GM19099 (cell line): ENCODE data around the gene BARX1.

Source experiments
- POLR2A ChIP-seq: IDR thresholded peaks from 3 replicates; pipeline ENCODE4 v1.6.1; 2011; ENCODE audit warnings: low read depth; ENCODE audit not compliant: insufficient read length; ENCODE audit errors: extremely low read depth

Gene BARX1

DNA sequence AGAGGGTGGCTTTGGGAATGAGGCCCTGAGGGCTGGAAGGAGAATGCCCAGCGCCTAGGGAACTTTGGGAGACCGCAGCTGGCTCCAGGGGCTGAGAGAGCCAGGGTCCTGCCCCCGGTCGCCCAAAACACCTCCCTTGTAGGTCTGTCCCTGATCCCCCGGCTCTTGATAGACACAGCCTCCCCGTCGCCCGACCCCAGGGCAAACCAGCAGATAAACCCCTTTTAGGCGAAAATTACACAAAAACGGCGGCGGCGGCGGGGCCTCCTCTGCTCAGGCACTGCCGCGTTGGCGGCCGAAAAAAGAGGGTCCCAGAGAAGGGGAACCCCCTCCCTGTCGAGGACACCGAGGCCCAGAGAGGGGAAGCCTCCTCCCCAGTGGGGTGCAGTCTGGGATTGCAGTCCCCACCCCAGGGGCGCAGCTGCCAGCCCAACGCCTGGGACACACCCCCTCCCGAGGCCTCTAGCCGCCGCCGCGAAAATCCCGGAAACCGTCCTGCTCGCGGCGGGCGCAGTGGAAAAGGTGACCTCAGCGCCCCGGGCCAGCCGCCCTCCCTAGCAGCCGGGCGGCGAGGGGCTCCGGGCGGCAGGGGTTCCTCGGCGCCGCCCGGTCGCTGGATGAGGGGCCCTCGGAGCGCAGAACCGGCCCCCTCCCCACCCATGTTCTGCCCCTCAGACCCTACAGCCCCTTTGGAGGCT, 3.1 kb upstream of the BARX1 start:
- TF ChIP-seq POLR2A: no peak

DNA sequence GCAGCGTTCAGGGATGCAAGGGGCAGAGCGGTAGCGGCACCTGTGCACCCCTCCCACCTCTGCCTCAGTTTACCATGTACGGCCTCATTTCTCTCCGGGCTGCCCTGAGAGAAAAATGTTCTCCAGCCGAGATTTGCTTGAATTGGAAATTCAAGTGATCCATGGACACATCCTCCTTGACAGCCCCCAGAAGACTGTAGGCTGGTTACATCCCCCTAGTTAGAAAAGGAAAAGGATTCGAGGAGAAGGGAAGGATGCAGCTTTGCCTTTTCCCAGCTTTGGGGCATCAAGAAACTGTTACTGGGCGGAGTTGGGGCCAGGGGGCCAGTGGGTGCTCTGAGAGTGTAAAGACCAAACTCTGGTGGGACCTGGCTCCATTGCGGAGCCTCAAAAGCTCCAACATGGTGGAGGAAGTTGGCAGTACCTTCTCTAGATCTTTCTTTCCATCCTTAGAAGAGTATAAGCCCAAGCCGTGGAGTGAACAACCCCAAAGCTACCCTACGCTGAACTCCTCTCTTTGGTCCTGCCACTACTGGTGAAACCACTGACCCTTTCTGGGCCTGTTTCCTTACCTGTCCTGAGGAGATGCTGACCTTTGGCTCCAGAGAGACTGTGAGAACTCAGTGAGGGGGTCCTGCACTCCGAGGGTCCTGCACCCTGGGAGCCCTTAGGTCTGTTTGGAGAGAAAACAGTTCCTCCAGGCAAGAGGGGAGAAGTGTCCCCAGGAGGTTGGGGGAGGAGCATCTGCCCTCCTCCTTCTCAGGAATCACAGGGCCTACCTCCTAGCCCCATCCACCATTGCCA, 1.0 kb upstream of the BARX1 start:
- TF ChIP-seq POLR2A: no peak

DNA sequence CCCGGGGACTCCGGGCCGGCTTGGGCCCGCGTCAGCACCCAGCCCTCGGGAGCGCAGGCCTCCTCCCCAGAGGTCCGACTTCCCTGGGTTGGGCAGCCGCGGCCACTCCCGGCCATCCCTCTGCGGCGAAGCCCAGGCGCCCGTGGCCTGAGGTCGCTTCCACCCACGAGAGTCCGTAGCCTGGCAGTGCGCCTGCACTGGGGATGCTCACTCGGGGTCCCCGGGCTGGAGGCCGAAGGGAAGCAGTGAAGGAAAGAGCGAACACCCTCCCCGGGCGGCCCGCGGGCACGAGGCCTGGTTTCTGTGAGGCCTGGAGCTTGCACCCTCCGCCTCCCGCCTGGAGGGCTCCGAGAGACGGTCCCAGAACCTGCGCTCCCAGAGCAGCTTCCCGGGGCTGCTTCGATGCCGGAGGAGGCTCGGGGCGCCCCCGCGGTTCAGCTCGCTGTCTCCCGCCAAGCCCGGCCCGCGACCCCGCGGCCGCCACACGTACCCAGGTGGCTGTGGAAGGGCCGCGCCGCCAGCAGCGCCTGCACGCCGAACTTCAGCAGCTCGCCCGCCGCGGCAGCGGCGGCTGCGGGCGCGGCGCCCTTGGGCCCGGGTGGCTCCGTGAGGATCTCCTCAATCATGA, 607 bp downstream of the BARX1 start:
- no peak for TF ChIP-seq POLR2A

DNA sequence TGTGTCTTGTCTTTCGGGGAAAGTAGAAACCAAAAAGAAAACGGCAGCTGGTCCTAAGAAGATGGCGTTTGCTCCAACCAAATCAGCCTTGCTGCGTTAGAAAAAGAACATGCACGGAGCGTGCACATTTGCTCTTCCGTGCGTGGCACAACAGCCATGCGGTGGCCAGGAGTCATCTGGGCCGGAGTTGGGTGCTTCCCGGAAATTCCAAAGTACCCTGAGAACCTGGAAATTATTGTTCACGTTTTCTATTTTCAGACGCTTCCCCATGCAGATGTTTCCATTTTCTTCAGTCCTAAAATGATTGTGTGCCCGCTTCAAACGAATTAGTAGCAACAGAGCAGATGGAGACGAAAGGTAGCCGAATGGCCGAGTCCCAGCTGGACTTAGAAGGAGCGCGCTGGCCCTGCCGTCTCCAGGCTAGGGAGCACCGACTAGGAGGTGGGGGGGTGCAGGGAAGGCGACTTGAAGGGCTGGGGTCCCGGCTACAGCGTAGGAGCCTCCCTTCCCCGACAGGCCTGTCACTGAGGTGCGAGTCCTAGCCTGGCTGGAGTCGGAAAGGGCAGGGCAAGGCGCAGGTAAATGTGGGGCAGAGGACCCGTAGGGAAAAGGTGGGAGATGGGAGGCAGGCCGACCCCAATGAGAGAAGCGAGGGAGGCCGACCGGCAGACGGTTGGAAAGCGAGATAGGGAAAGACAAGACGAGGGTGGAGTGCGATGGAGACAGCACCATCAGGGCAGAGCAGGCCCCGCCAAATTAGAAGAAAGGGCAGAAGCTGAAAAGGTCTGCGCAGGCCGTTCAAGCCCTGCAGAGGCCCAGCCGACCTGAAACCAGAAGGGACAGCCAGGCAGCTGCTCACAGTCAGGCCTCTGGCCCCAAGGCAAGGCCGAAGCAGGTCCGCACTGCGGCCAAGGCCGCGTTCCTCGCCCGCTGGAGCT, 1.4 kb downstream of the BARX1 start:
- TF ChIP-seq POLR2A: no peak

DNA sequence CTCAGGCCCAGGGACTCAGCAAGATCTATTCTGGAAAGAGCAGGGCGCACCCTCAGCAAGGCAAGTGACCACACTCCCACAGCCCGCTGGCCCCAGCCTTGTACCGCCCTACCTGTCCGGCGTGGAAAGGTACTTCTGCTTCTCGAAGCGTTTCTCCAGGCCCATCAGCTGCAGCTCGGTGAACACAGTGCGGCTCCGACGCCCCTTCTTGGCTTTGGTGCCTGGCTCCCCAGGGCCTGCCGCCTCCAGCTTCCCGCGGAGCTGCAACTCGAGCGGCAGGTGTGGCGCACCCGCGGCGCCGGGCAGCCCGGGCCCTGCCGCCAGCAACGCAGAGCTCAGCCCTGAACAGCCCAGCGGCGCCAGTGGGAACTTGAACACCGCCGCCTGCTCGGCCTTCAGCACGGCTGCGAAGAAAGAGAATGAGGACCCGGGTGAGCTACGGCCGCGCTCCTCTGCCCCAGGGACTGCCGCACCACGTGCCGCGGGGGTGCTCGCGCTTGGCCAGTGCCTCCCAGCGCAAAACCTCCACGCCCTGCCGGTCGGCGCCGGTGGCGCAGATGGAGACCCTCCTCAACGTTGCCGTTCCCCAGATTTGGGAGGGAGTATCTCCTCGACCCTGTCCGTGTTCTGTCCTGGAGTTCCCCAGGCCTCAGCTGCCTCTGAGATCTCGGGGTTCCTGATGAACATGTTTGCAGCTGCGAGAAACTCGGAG, 2.2 kb downstream of the BARX1 start:
- TF ChIP-seq POLR2A: no peak

DNA sequence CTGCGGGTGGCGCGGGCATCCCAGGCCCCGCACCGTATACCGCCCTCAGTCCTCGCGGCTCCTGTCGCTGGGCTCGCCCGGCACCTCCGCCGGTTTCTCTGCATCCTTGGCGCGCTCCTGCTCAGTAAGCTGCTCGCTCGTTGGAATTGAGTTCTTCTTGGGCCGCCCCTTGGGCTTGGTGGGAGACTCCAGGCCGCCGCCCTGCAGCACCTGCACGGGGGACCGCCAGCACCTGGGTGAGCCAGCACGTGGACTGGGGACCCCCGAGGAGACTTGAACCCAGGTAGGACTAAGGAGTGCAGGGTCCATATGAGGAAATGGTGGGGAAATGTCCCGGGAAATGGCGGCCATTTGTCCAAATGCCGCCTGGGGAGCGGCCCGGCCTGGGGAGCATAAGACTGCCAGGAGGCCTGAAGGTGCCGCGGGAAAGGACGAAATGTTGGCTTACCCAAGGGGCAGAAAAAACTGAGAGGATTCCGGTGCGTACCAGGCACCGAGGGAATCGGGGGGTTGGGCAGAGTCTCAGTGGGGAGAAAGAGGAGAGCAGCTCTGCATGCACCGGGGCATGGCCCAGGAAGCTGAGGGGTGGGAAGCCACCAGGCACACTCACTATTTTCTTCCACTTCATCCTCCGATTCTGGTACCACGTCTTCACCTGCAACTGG, 2.9 kb downstream of the BARX1 start:
- no peak for TF ChIP-seq POLR2A

DNA sequence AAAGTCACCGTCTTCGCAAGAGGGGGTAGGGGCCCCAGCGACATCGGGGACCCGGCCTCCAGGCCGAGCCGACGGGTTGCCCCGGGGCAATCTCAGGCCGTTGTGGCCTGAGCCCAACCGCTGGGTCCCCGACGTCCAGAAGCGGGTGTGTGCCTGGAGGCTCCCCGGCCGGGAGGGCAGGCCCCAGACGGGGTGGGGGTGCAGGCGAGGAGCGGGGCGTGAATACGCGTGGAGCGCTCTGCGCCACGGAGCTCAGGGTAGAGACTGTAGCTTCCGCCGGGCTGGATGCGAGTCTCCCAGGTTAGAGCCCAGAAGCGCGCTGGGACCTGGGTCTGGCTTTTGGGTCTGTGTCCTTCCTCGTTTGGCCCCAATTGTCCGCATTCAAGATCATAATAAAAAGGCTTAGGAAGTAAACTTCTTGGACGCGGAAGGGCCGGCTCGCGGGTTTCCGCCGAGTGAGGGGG, 3.5 kb downstream of the BARX1 start:
- no peak for TF ChIP-seq POLR2A

DNA sequence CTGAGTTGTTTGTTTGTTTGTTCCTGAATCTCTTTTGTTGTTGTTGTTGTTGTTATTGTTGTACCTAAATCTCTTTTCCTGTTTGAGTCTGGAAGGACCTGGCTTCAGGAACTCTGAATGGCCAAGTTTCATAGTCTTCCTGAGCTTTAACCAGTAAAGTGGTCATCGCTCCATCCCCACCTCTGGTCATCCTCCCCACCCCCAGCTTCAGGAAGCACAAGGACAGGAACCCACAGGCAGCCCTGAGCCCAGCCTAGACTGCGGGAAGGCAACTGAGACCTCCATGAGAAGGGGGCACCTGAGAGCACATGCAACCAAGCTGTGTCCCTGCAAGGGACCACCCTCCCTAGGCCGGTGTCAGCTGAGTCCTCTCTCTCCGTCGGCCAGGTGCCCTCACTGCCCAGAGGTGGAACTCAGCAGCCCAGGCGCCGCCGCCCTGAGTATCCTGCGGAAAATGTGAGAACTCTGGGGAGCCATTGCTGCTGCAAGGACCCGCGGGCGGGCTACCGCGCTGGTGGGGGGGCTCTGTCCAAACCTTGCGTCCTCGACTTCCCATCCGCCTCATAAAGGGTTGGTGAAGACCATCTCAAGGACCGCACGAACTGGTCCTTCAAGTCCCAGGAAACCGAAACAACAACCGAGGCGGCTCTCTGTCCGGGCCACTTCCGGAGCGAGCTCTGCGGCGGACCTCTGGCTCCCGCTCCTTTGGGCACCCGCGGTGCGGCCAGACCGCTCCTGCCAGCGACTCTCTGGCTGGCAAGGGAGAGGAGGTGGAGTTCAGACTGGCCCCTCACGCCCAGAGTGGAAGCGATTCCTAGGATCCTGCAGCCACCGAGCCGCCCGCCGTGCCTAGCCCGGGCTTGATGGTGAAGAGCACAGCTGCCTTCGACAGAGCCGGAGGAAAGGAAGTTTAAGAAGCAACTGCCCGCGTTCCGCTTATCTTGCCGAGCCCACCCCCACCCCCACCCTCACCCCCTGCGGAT, 4.2 kb downstream of the BARX1 start:
- TF ChIP-seq POLR2A: no peak

DNA sequence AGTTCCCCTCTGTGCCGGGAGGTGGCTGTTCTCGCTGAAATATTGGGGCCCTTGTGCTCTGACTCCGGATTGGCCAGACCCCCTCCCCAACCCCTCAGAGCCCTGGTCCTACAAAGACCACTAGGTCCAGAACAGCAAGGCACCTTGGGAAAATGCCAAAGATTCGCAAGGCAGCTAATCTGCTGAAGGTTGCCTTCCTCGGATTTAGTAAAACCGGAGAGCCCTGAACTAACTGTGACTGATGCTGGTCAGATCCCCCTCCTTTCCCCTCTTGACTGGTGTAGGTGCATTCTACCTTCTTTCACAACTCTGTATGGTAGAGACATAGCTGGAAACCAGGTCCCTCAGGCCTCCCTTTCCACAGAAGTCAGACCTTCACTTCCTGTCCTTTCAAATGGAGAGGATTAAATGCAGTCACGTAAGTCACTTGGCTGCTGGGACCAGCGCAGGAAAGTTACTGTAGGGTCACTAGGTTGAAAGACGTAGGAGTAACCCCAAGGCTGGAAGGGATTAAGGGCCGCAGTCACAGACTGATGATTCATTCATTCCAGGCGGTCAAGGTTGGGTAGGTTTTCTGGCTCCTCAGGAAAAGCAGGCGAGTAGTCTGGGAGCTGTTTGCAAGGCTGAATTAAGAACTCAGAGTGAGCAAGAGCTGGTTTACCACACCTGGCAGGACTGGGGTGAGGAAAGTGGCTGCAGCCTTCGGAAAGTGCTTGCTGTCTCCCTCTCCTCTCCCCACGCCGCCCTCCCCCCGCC, 5.3 kb downstream of the BARX1 start:
- TF ChIP-seq POLR2A: no peak

DNA sequence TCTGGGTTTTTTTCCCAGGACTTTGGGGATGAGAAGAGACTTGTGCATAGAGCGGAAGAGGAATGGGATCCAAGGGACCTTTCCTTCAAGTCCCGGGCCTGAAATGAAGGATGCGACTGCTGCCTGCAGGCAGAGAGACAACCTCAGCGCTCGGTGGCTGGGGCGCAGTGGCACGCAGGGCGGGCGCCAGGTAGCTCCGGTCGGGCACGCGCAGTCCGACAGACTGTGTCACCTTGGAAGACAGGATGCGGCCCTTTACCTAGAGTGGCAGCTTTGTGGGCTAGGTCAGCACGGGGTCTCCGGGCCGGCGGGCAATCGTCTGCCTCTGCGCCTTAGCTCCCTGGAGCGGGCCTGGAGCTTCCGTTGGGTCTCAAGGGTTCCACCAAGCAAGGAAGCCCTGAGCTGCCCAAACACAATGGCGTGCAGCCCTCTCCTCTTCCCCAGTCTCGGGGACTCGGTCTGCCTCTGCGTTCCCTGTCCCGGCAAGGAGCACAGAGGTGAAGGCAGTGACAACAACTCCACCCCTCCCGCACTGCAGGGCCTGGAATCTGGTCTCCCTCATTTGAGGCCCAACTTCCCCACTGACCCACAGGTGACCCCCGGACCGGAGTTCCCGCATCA, 6.0 kb downstream of the BARX1 start:
- no peak for TF ChIP-seq POLR2A

DNA sequence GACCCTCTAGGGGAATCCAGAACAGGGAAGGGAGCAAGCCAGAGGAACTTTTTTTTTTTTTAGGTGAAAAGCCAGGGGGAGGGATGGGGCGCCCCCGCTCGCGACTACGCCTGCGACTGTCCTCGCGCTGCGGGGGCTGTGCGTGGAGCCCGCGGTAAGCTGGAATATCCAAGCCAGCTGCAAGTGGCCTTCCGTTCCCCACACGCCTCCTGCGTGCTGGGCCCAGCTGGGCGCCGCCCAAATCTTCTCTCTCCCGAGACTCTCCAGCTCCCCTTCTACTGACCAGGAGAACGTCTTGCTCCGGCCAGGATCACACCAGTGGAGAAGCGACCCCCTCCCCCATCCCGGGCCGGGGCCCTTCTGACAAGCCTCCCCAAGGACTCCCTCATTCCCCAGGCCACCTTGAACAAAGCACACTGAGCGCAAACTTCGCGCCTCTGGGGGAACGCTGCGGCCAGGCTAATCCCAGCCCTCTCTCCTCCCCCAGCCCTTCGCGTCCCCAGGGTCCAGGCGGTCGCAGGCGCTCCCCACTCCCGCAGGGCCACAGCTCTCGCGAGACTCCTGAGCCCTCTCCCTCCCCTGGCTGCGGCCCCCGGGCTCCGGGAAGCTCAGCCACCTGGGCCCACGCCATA, 6.6 kb downstream of the BARX1 start:
- no peak for TF ChIP-seq POLR2A
